DOHH2 (cell line): ENCODE data around the gene SLC37A1.

ENCODE experiments used
- H3F3A ChIP-seq: fragments of 200-600 bp; sonication (generic), shearing (Covaris generic); 2 replicates; pipeline ENCODE4 v1.6.0; 2016; ENCODE audit warnings: antibody characterized with exemption, mild to moderate bottlenecking; ENCODE audit not compliant: control insufficient read depth, insufficient read depth
- H3K27ac ChIP-seq: fragments of 200-600 bp; sonication (generic); 2 replicates; pipeline ENCODE4 v1.5.1; 2014; ENCODE audit warnings: low read depth, mild to moderate bottlenecking, low read length, moderate library complexity
- H3K27me3 ChIP-seq: fragments of 200-600 bp; sonication (generic); 2 replicates; pipeline ENCODE4 v1.6.1; 2014; ENCODE audit warnings: mild to moderate bottlenecking, low read length, mixed read lengths; ENCODE audit not compliant: control insufficient read depth
- H3K36me3 ChIP-seq: fragments of 200-600 bp; sonication (generic); 2 replicates; pipeline ENCODE4 v1.6.1; 2014; ENCODE audit warnings: mild to moderate bottlenecking, low read length, moderate library complexity, mixed read lengths; ENCODE audit not compliant: control insufficient read depth
- H3K4me1 ChIP-seq: fragments of 200-600 bp; sonication (generic); 2 replicates; pipeline ENCODE4 v1.6.1; 2014; ENCODE audit warnings: mild to moderate bottlenecking, low read length, mixed read lengths; ENCODE audit not compliant: control insufficient read depth
- H3K4me2 ChIP-seq: fragments of 200-600 bp; sonication (generic); 2 replicates; pipeline ENCODE4 v1.6.0; 2014; ENCODE audit warnings: mild to moderate bottlenecking, low read length, moderate library complexity
- H3K4me3 ChIP-seq: fragments of 200-600 bp; sonication (generic); 2 replicates; pipeline ENCODE4 v1.5.1; 2014; ENCODE audit warnings: mild to moderate bottlenecking, low read length, mixed read lengths
- H3K79me2 ChIP-seq: fragments of 200-600 bp; sonication (generic); 2 replicates; pipeline ENCODE4 v1.6.1; 2014; ENCODE audit warnings: mild to moderate bottlenecking, low read length, mixed read lengths; ENCODE audit not compliant: control insufficient read depth
- H3K9me2 ChIP-seq: fragments of 200-600 bp; sonication (generic); replicated peaks from 2 replicates; pipeline ENCODE4 v1.6.1; 2014; ENCODE audit warnings: mild to moderate bottlenecking, low read length, mixed read lengths; ENCODE audit not compliant: control insufficient read depth
- H3K9me3 ChIP-seq: fragments of 200-600 bp; sonication (generic); 2 replicates; pipeline ENCODE4 v1.6.1; 2014; ENCODE audit warnings: antibody characterized with exemption, low read length, mixed read lengths; ENCODE audit not compliant: control insufficient read depth, insufficient read depth
- H4K20me1 ChIP-seq: fragments of 200-600 bp; sonication (generic); 2 replicates; pipeline ENCODE4 v1.6.0; 2014; ENCODE audit warnings: low read depth, mild to moderate bottlenecking, antibody characterized with exemption, low read length, moderate library complexity; ENCODE audit not compliant: control insufficient read depth, insufficient read depth
- CTCF ChIP-seq: fragments of 200-600 bp; sonication (generic); IDR thresholded peaks from one replicate; pipeline ENCODE4 v1.5.1; 2014; ENCODE audit warnings: antibody characterized with exemption, mild to moderate bottlenecking, low read depth, low read length; ENCODE audit not compliant: poor library complexity, severe bottlenecking
- EZH2phosphoT487 ChIP-seq: fragments of 200-600 bp; sonication (generic); IDR thresholded peaks from 2 replicates; pipeline ENCODE4 v1.6.1; 2017; ENCODE audit warnings: borderline replicate concordance, mild to moderate bottlenecking, antibody characterized with exemption, low read length, moderate library complexity, mixed read lengths

Gene SLC37A1

GRCh38 chr21:42471716-42472330 lies 41.8 kb upstream of the SLC37A1 start:
- no peaks in the 10 kb centered on the region for H3K79me2 ChIP-seq
- H3K4me1 ChIP-seq = peaks cover 40% of the 10 kb centered on the region
- 0 out of 2 replicates have a peak overlapping the region, but pooled peaks have one; percentile 7 for H3K4me3 ChIP-seq
- no peaks in the 10 kb centered on the region for H4K20me1 ChIP-seq
- H3K27ac ChIP-seq = no peak overlapping the region
- no peaks in the 10 kb centered on the region for H3K9me2 ChIP-seq
- no peaks in the 10 kb centered on the region for H3K36me3 ChIP-seq
- no peaks in the 10 kb centered on the region for H3K9me3 ChIP-seq
- H3K4me2 ChIP-seq = peak overlapping the region; percentile 32
- H3F3A ChIP-seq = no peaks in the 10 kb centered on the region
- TF ChIP-seq EZH2phosphoT487 = no peak
- no peak for TF ChIP-seq CTCF
- H3K27me3 ChIP-seq = no peaks in the 10 kb centered on the region

- Histone ChIP-seq H3K9me2 (no peaks in the 10 kb centered on the region), H4K20me1 (no peaks in the 10 kb centered on the region)
Measured at GRCh38 chr21:42472521-42472920, 41.1 kb upstream of the SLC37A1 start.

GRCh38 chr21:42473498-42474042 lies 40.1 kb upstream of the SLC37A1 start:
- no peaks in the 10 kb centered on the region for H3K79me2 ChIP-seq
- peaks cover 29% of the 10 kb centered on the region for H3K4me1 ChIP-seq
- no peaks in the 10 kb centered on the region for H3K9me3 ChIP-seq
- H3K27ac ChIP-seq = no peak overlapping the region
- no peaks in the 10 kb centered on the region for H3K36me3 ChIP-seq
- no peaks in the 10 kb centered on the region for H4K20me1 ChIP-seq
- TF ChIP-seq CTCF = no peak
- TF ChIP-seq EZH2phosphoT487 = no peak
- no peak overlapping the region for H3K4me3 ChIP-seq
- H3K9me2 ChIP-seq = no peaks in the 10 kb centered on the region
- H3K27me3 ChIP-seq = peaks cover 9% of the 10 kb centered on the region
- H3F3A ChIP-seq = no peaks in the 10 kb centered on the region
- H3K4me2 ChIP-seq = no peak overlapping the region

More at GRCh38 chr21:42472521-42472920, 41.1 kb upstream of the SLC37A1 start:
- Histone ChIP-seq H3K27me3 (peaks cover 5% of the 10 kb centered on the region; the same call in 1 of the 2 replicates), H3K79me2 (no peaks in the 10 kb centered on the region), H3K9me3 (no peaks in the 10 kb centered on the region), H3K4me3 (no peak overlapping the region), H3K4me2 (no peak overlapping the region), H3K36me3 (no peaks in the 10 kb centered on the region), H3K4me1 (peaks cover 34% of the 10 kb centered on the region), H3F3A (no peaks in the 10 kb centered on the region), H3K27ac (no peak overlapping the region)
- TF ChIP-seq CTCF (no peak), EZH2phosphoT487 (no peak)
